Measurements from ENCODE around the gene RAB11A.
"Not testable (repeated sequence)": the region's sequence is repeated elsewhere in the genome, so short reads cannot be mapped to it uniquely, and the experiment has no call there.

Gene RAB11A

GRCh38 chr15:65845826-65846519, 23.3 kb upstream of the RAB11A start:
- no peak for DNase-seq

- no peak for DNase-seq
Observed at GRCh38 chr15:65847989-65848388, 21.3 kb upstream of the RAB11A start.

GRCh38 chr15:65851981-65852380, 17.3 kb upstream of the RAB11A start:
- DNase-seq: no peak

- DNase-seq: no peak
Observed at GRCh38 chr15:65856821-65857455, 12.4 kb upstream of the RAB11A start.

GRCh38 chr15:65857718-65858402, 11.4 kb upstream of the RAB11A start:
- no peak for DNase-seq

- no peak for DNase-seq
Observed at GRCh38 chr15:65862682-65863081, 6.6 kb upstream of the RAB11A start.

GRCh38 chr15:65863106-65863505, 6.2 kb upstream of the RAB11A start:
- no peak for DNase-seq

GRCh38 chr15:65867244-65867643, 2.0 kb upstream of the RAB11A start:
- no peak for DNase-seq

- not testable (repeated sequence) for DNase-seq
Observed at GRCh38 chr15:65867933-65868332, 1.4 kb upstream of the RAB11A start.

- DNase-seq: no peak
Observed at GRCh38 chr15:65868546-65869125, 655 bp upstream of the RAB11A start.

- DNase-seq: no peak
Observed at GRCh38 chr15:65869954-65870871, 922 bp downstream of the RAB11A start.

- DNase-seq: no peak
Observed at GRCh38 chr15:65870889-65871533, 1.7 kb downstream of the RAB11A start.

- DNase-seq: not testable (repeated sequence)
Observed at GRCh38 chr15:65871886-65872285, 2.6 kb downstream of the RAB11A start.

GRCh38 chr15:65872596-65872995, 3.3 kb downstream of the RAB11A start:
- DNase-seq: not testable (repeated sequence)

- no peak for DNase-seq
Observed at GRCh38 chr15:65873256-65873655, 4.0 kb downstream of the RAB11A start.

GRCh38 chr15:65875458-65875857, 6.2 kb downstream of the RAB11A start:
- no peak for DNase-seq

- no peak for DNase-seq
Observed at GRCh38 chr15:65877749-65878148, 8.5 kb downstream of the RAB11A start.

- DNase-seq: no peak
Observed at GRCh38 chr15:65881766-65882434, 12.6 kb downstream of the RAB11A start.

GRCh38 chr15:65883571-65883970, 14.3 kb downstream of the RAB11A start:
- DNase-seq: no peak

- no peak for DNase-seq
Observed at GRCh38 chr15:65884511-65884910, 15.2 kb downstream of the RAB11A start.

- DNase-seq: no peak
Observed at GRCh38 chr15:65885668-65886218, 16.5 kb downstream of the RAB11A start.

Data from activated gamma-delta T cell (primary cell).